H1 (cell line): ENCODE data around the gene SURF4. TPM values are rescaled to one million over a fixed set of nuclear protein-coding genes. Genes with fewer than 3 reads are reported as not detected.

Source experiments
- CTCF ChIA-PET: fragments of 300-600 bp; sonication (Branson Sonifier 250); formaldehyde crosslinking; loops from one replicate; lab custom pipeline; 2021; ENCODE audit not compliant: partially characterized antibody; lab: Charles Lee
- POLR2A ChIA-PET: fragments of 300-600 bp; sonication (Branson Sonifier 250); formaldehyde crosslinking; loops from one replicate; lab custom pipeline; 2021; ENCODE audit warnings: inconsistent platforms; ENCODE audit not compliant: partially characterized antibody; lab: Charles Lee
- DNase-seq, 2 experiments: peaks; one replicate each; pipeline versions ENCODE4 v3.0.0 to v3.0.0-alpha.2; 2010 to 2022; ENCODE audit warnings: low spot score in 2 of 2, low read depth in 1 of 2, mixed read lengths in 1 of 2
- FAIRE-seq: peaks from 2 replicates; lab custom pipeline; 2011; peaks lifted over from hg19 to GRCh38; lab: Jason Lieb, UNC
- H2AFZ ChIP-seq: 2 replicates; pipeline ENCODE4 v1.8.1; 2012; ENCODE audit warnings: low read length, inconsistent platforms
- H2AK5ac ChIP-seq: 2 replicates; pipeline ENCODE4 v1.6.1; 2013; ENCODE audit warnings: low read depth, low read length
- H2BK120ac ChIP-seq: replicated peaks from 2 replicates; pipeline ENCODE3; 2013; ENCODE audit warnings: low read depth, low read length, inconsistent platforms
- H2BK12ac ChIP-seq: 2 replicates; pipeline ENCODE4 v1.6.1; 2013; ENCODE audit warnings: low read depth, low read length
- H2BK15ac ChIP-seq: 2 replicates; pipeline ENCODE4 v1.6.1; 2013; ENCODE audit warnings: low read length
- H2BK20ac ChIP-seq: 2 replicates; pipeline ENCODE4 v1.6.1; 2013; ENCODE audit warnings: low read length
- H2BK5ac ChIP-seq: 2 replicates; pipeline ENCODE4 v1.6.1; 2013; ENCODE audit warnings: low read depth, low read length
- H3K14ac ChIP-seq: 2 replicates; pipeline ENCODE4 v1.6.1; 2013; ENCODE audit warnings: inconsistent platforms; ENCODE audit not compliant: insufficient read length
- H3K18ac ChIP-seq: 2 replicates; pipeline ENCODE4 v1.6.1; 2013; ENCODE audit warnings: low read length; ENCODE audit errors: extremely low read depth
- H3K23ac ChIP-seq: 2 replicates; pipeline ENCODE4 v1.6.1; 2013; ENCODE audit warnings: inconsistent platforms; ENCODE audit not compliant: insufficient read length
- H3K23me2 ChIP-seq: 2 replicates; pipeline ENCODE4 v1.6.1; 2013; ENCODE audit warnings: low read depth, low read length
- H3K27ac ChIP-seq: 2 replicates; pipeline ENCODE4 v1.6.1; 2011; ENCODE audit warnings: low read depth, low read length, inconsistent platforms
- H3K27me3 ChIP-seq, 4 experiments: replicated peaks in 1 of 4; 1 replicate in 1 of 4; 2 replicates in 3 of 4; pipeline versions ENCODE4 v1.6.1 to v1.8.1; 2011 to 2013; ENCODE audit warnings: low read length in 3 of 4, mild to moderate bottlenecking in 3 of 4, inconsistent platforms in 2 of 4, mixed read lengths in 2 of 4, moderate library complexity in 1 of 4; ENCODE audit not compliant: control insufficient read depth in 3 of 4, insufficient read depth in 3 of 4; ENCODE audit errors: extremely low read depth in 1 of 4
- H3K36me3 ChIP-seq, 4 experiments: 2 replicates each; pipeline versions ENCODE4 v1.6.1 to v1.8.1; 2011 to 2013; ENCODE audit warnings: mild to moderate bottlenecking in 4 of 4, low read length in 3 of 4, moderate library complexity in 2 of 4, control low read depth in 1 of 4, inconsistent platforms in 1 of 4; ENCODE audit not compliant: insufficient read depth in 4 of 4, control insufficient read depth in 2 of 4
- H3K4ac ChIP-seq: replicated peaks from 2 replicates; pipeline ENCODE3; 2013; ENCODE audit warnings: low read length, low read depth, mixed read lengths, inconsistent platforms; ENCODE audit not compliant: insufficient read length
- H3K4me1 ChIP-seq, 4 experiments: replicated peaks in 1 of 4; 1 replicate in 1 of 4; 2 replicates in 3 of 4; pipeline versions ENCODE4 v1.6.1 to v1.8.1; 2011 to 2013; ENCODE audit warnings: low read length in 3 of 4, inconsistent platforms in 2 of 4, mixed read lengths in 1 of 4; ENCODE audit not compliant: insufficient read depth in 4 of 4, control insufficient read depth in 3 of 4
- H3K4me2 ChIP-seq, 2 experiments: 2 replicates each; pipeline versions ENCODE4 v1.6.1 to v1.8.1; 2011 to 2013; ENCODE audit warnings: low read depth in 2 of 2, low read length in 2 of 2, control low read depth in 1 of 2, inconsistent platforms in 1 of 2, mild to moderate bottlenecking in 1 of 2; ENCODE audit not compliant: insufficient read depth in 1 of 2
- H3K4me3 ChIP-seq, 4 experiments: fragments of 200-600, 300-600 bp in 1 of 4; sonication (generic), shearing (Covaris generic), sonication (Bioruptor Twin) in 1 of 4; 2 replicates each; pipeline versions ENCODE4 v1.5.1 to v1.8.1; 2011 to 2016; ENCODE audit warnings: low read length in 4 of 4, low read depth in 3 of 4, control low read depth in 2 of 4, inconsistent platforms in 2 of 4, mild to moderate bottlenecking in 2 of 4, mixed read lengths in 1 of 4, moderate library complexity in 1 of 4; ENCODE audit not compliant: insufficient read depth in 2 of 4; ENCODE audit errors: extremely low read depth in 1 of 4
- H3K56ac ChIP-seq: replicated peaks from 2 replicates; pipeline ENCODE3; 2013; ENCODE audit warnings: low read depth, mild to moderate bottlenecking, mixed read lengths, low read length, inconsistent platforms; ENCODE audit not compliant: insufficient read length
- H3K79me1 ChIP-seq: 2 replicates; pipeline ENCODE4 v1.6.1; 2013; ENCODE audit warnings: low read depth, low read length, control low read depth
- H3K79me2 ChIP-seq, 2 experiments: 2 replicates each; pipeline versions ENCODE4 v1.6.1 to v1.8.1; 2012 to 2013; ENCODE audit warnings: low read length in 2 of 2, mild to moderate bottlenecking in 2 of 2, inconsistent platforms in 1 of 2; ENCODE audit not compliant: insufficient read depth in 2 of 2, control insufficient read depth in 1 of 2
- H3K9ac ChIP-seq, 4 experiments: replicated peaks in 1 of 4; 1 replicate in 1 of 4; 2 replicates in 3 of 4; pipeline versions ENCODE4 v1.6.1 to v1.8.1; 2011 to 2013; ENCODE audit warnings: low read depth in 3 of 4, low read length in 3 of 4, control low read depth in 2 of 4, mild to moderate bottlenecking in 2 of 4, moderate library complexity in 2 of 4, inconsistent platforms in 1 of 4; ENCODE audit errors: extremely low read depth in 1 of 4
- H3K9me3 ChIP-seq, 2 experiments: 2 replicates each; pipeline versions ENCODE4 v1.6.1 to v1.8.1; 2012 to 2013; ENCODE audit warnings: mild to moderate bottlenecking in 2 of 2, moderate library complexity in 2 of 2, control low read depth in 1 of 2, inconsistent platforms in 1 of 2, low read depth in 1 of 2, low read length in 1 of 2, mixed read lengths in 1 of 2; ENCODE audit not compliant: insufficient read depth in 2 of 2
- H4K20me1 ChIP-seq, 2 experiments: replicated peaks in 1 of 2; 2 replicates each; pipeline versions ENCODE3 to v1.8.1; 2011 to 2013; ENCODE audit warnings: inconsistent platforms in 2 of 2, low read length in 2 of 2, mild to moderate bottlenecking in 1 of 2; ENCODE audit not compliant: insufficient read depth in 2 of 2, control insufficient read depth in 1 of 2
- H4K5ac ChIP-seq: 2 replicates; pipeline ENCODE4 v1.6.1; 2013; ENCODE audit warnings: low read length, low read depth, mixed read lengths, inconsistent platforms; ENCODE audit not compliant: insufficient read length
- H4K8ac ChIP-seq: 2 replicates; pipeline ENCODE4 v1.8.0; 2013; ENCODE audit warnings: mild to moderate bottlenecking, moderate library complexity, low read length, inconsistent platforms; ENCODE audit not compliant: insufficient read depth; ENCODE audit errors: extremely low read depth
- H4K91ac ChIP-seq: replicated peaks from 2 replicates; pipeline ENCODE3; 2013; ENCODE audit warnings: low read length, mixed read lengths, inconsistent platforms; ENCODE audit not compliant: insufficient read length
- BACH1 ChIP-seq: IDR thresholded peaks from 2 replicates; pipeline ENCODE4 v1.6.1; 2012; ENCODE audit warnings: low read length, improper control_type of control experiment
- HDAC2 ChIP-seq, 2 experiments: fragments of 300-600 bp in 1 of 2; sonication (generic) in 1 of 2; IDR thresholded peaks; 2 replicates each; pipeline ENCODE4 v1.6.1; 2011 to 2012; ENCODE audit warnings: low read depth in 2 of 2, low read length in 2 of 2, mild to moderate bottlenecking in 2 of 2, moderate library complexity in 2 of 2, borderline replicate concordance in 1 of 2, inconsistent platforms in 1 of 2
- KDM1A ChIP-seq: fragments of 200-600, 300-600 bp; sonication (generic); IDR thresholded peaks from 2 replicates; pipeline ENCODE4 v1.7.1; 2016; ENCODE audit warnings: mild to moderate bottlenecking, low read length, borderline replicate concordance
- SAP30 ChIP-seq: fragments of 300-600 bp; sonication (generic); IDR thresholded peaks from 2 replicates; pipeline ENCODE4 v1.7.1; 2012; ENCODE audit warnings: low read length, moderate library complexity, mild to moderate bottlenecking, inconsistent platforms; ENCODE audit not compliant: insufficient read depth, insufficient replicate concordance
- WGBS, 2 experiments: shearing (Covaris generic) in 1 of 2; methylation state at CpG; one replicate each; pipeline versions ENCODE4 v1.1.6 to v1.1.7; 2013 to 2015; ENCODE audit warnings: low lambda C conversion rate in 2 of 2, mixed read lengths in 2 of 2, inconsistent platforms in 1 of 2, low coverage in 1 of 2, missing lambda C conversion rate in 1 of 2; ENCODE audit not compliant: insufficient replicate concordance in 2 of 2, insufficient coverage in 1 of 2, insufficient read length in 1 of 2; ENCODE audit errors: extremely low coverage in 1 of 2, missing lambda C conversion rate in 1 of 2; 5-methylcytosine and 5-hydroxymethylcytosine counted together
- polyA plus RNA-seq, 7 experiments: library from polyadenylated mRNA; depleted of rRNA in 3 of 7; stranded (reverse) in 5 of 7; unstranded in 2 of 7; fragments of >200 nt in 5 of 7; fragments of 200-250 nt in 2 of 7; gene quantifications; 1 replicate in 5 of 7; 2 replicates in 1 of 7; 4 replicates in 1 of 7; pipeline versions ENCODE4 v1.2.1 to v1.2.3, GENCODE V29; 2011 to 2013; ENCODE audit warnings: missing spikeins in 2 of 7, mixed read lengths in 2 of 7
- total RNA-seq: library from RNA; stranded (reverse); fragmentation: NEBNext Ultra II Directional; extraction: Animal tissue kit (Norgen Biotek cat#: 25700); gene quantifications from 2 replicates; pipeline ENCODE4 v1.2.1, GENCODE V29; 2021

Gene SURF4
- total and polyA plus RNA-seq, 2 of the 8 experiments (the other 6 are each of a cell fraction or from before 2014, with no cell fraction given) = 176 to 182 TPM

- H3K14ac ChIP-seq = no peak overlapping the region
- no peak overlapping the region for H2BK12ac ChIP-seq
- no peaks in the 10 kb centered on the region for H3K36me3 ChIP-seq
- no peak for FAIRE-seq
- peaks cover 10 to 16% of the 10 kb centered on the region in 2 experiments for H3K9me3 ChIP-seq
- no peaks in the 10 kb centered on the region for H3K4me1 ChIP-seq
- WGBS, 2 experiments = 88% methylated on average over 9 of the region's 10 CpGs; no CpG with 5 or more reads in 1 of the 2 experiments
- H2BK120ac ChIP-seq = no peak overlapping the region
- H3K79me2 ChIP-seq = no peaks in the 10 kb centered on the region
- no peak overlapping the region for H2AFZ ChIP-seq
- no peak overlapping the region for H3K4ac ChIP-seq
- no peaks in the 10 kb centered on the region for H3K27me3 ChIP-seq
- no peak overlapping the region for H2AK5ac ChIP-seq
- no peak overlapping the region for H2BK15ac ChIP-seq
- no peak overlapping the region for H3K4me3 ChIP-seq
- no peak overlapping the region for H2BK20ac ChIP-seq
- no peak overlapping the region for H3K27ac ChIP-seq
- no peak for TF ChIP-seq KDM1A
- no peak for TF ChIP-seq BACH1
- no peak for TF ChIP-seq SAP30
- no peak for TF ChIP-seq HDAC2 (IDR thresholded peaks at IDR 0.05; ENCODE audit: borderline replicate concordance in 1 of 2, low read depth in 2 of 2, low read length in 2 of 2)
- no peak overlapping the region for H4K5ac ChIP-seq
- ChIA-PET CTCF (interaction anchor here (0.9 to 1.2 kb wide), 3 partner anchors 8 to 137 kb away, joined by 3 to 4 read pairs (median 4); no protein-coding TSS in a partner anchor), POLR2A (interaction anchor here (1.5 kb wide), 1 partner anchor 28 kb away, joined by 6 read pairs; no protein-coding TSS in a partner anchor)
- no peak overlapping the region for H3K23ac ChIP-seq
- H4K20me1 ChIP-seq = no peaks in the 10 kb centered on the region
- no peak overlapping the region for H3K18ac ChIP-seq
- no peak overlapping the region for H4K8ac ChIP-seq
- no peaks in the 10 kb centered on the region for H3K23me2 ChIP-seq
- H3K56ac ChIP-seq = no peak overlapping the region
- no peaks in the 10 kb centered on the region for H3K79me1 ChIP-seq
- H3K4me2 ChIP-seq = no peak overlapping the region
- H2BK5ac ChIP-seq = no peak overlapping the region
- H4K91ac ChIP-seq = no peak overlapping the region
- H3K9ac ChIP-seq = no peak overlapping the region
- DNase-seq = no peak
Measured at GRCh38 chr9:133323211-133323610, 52.6 kb downstream of the SURF4 start.
